ENCODE data around the gene CD247.

Gene CD247

GRCh38 chr1:167542109-167543032 is 24.0 kb upstream of the CD247 start:
- no peak for DNase-seq

GRCh38 chr1:167541610-167542009 is 23.3 kb upstream of the CD247 start:
- no peak for DNase-seq

GRCh38 chr1:167541003-167541402 is 22.7 kb upstream of the CD247 start:
- DNase-seq: no peak

- DNase-seq: no peak
Observed at GRCh38 chr1:167538657-167539056, 20.3 kb upstream of the CD247 start.

- no peak for DNase-seq
Observed at GRCh38 chr1:167533851-167534300, 15.5 kb upstream of the CD247 start.

GRCh38 chr1:167532964-167533824 is 14.9 kb upstream of the CD247 start:
- no peak for DNase-seq

DNA sequence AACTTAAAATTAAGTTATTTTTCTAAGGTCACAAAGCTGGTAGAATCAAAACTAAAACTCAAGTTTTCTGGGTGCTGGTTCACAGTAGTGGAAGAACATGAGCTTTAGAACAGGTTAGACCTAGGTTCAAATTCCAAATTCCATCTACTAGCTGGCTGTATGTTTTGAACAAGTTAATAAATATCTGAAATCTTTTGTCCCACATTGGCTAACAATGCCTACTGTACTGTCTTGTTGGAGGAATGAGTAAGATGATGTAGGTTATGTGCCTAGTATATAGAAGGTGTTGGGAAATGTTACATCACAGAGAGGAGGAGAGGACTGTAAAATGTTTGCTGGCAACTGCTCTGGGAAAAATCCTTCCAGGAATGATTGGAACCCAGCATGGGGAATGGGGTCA is 14.0 kb upstream of the CD247 start:
- DNase-seq: no peak

DNA sequence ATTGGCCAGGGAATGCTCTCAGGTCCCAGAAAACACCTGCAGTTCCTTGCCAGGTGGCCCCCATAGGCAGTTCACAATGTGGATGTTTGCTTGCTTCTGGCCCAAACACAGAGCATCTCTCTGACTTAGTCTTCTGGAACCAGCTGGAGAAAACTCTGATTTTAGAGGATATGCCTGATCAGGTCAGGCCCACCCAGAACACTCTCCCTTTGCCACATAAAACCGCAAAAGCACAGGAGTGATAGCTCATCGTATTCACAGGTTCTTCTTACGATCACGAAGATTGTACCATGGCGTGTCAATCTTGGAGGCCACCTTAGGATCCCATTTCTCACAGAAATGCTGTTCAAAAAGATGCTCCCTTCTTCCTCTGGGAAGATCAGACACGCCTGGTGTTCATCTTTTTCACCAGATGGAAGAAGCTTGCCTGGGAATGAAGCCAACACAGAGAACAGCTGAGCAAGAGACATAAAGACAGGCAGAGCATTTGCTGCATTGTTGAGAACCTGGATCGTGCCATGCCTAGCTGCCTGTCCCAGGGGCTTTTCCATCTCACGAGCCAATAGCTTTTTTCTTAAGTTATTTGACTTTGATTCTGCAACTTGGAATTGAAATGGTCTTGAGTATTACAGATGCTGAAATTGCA is 11.6 kb upstream of the CD247 start:
- no peak for DNase-seq

GRCh38 chr1:167528057-167528728 is 9.9 kb upstream of the CD247 start:
- DNase-seq: no peak

- DNase-seq: no peak
Observed at GRCh38 chr1:167526667-167527383, 8.5 kb upstream of the CD247 start.

DNA sequence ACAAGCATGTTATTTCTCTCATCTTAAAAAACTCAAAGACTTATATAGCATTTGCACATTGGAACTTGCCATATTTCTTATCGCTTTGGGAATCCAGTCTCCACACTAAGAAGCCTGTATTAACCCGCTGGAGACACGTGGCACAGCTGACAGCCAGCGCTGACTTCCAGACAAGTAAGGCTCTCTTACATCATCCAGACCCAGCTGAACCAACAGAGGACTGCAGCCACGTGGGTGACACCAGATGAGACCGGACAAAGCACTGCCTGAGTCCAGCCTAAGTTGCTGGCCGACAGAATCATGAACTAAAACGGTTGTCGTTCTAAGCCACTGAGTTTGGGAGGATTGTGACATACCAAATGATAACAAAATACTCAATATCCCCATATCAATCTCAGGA is 6.3 kb upstream of the CD247 start:
- DNase-seq: no peak

DNA sequence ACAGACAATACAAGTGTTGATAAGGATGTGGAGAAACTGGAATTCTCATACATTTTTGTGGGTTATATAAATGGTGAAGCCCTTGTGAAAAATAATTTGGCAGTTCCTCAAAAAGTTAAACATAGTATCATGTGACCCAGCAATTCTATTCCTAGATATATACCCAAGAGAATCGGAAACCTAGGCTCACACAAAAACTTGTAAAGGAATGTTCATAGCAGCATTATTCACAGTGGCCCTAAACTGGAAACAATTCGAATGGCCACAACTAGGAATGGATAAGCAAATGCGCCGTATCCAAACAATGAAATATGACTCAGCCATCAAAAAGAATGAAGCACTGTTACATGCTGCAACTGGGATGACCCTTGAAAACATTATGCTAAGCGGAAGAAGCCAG is 3.9 kb upstream of the CD247 start:
- no peak for DNase-seq

DNA sequence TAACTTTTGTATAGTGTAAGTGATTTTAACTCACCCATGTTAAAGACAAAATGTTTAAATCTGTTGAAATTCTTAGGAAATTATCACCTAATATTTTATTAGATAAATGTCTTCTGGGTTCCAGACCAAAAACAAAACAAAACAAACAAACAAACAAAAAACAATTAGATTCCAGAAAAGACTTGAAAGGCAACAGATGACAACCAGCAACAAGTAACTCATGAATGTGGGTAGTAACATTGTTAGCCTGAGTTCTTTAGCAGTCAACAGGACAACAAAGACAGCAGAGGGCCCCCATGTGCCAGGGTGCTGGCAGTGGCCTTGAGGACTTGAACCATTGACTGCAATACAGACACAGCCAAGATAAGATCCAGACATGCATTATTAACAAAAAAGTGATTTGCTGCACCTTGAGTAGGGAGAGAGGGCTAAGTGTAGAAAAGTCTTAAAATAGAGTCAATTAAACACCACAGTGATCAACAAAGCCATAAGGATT is 2.4 kb upstream of the CD247 start:
- no peak for DNase-seq

DNA sequence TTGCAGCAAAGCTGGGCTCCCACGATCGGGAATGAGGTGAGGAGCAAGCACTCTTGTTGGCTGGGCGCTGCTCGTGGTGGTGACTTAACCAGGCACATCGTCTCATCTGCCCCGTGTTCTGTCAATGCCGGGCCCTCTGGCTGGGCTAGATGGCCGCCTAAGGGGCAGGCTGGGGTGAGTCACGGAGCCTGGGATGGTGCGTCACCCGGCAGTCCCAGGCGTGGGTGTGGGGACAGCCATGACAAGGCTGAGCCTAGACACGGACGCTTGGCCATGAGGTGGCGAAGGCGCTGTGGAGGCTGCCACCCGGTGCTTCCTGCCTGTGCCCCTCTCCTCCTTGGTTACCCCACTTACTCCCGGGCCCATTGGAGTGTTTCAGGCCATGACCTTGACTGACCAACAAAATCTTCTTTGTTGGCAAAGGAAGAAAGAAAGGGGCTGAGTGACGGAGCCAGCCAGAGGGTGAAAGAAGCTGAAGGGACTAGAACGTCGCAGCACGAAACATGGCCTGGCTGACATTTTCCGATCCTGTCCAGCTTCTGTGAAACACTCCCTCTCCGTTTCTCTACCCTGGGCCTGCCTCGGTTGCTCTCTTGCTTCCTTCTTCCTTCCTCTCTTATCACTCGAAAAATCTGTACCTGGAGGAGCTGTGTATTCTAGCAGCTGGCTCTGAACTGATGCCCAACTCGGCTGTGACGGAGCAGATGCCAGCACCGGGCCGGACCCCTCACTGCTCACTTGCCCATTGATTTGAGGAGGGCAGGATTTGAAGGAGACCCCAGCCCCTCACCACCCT is 596 bp downstream of the CD247 start:
- DNase-seq: no peak

DNA sequence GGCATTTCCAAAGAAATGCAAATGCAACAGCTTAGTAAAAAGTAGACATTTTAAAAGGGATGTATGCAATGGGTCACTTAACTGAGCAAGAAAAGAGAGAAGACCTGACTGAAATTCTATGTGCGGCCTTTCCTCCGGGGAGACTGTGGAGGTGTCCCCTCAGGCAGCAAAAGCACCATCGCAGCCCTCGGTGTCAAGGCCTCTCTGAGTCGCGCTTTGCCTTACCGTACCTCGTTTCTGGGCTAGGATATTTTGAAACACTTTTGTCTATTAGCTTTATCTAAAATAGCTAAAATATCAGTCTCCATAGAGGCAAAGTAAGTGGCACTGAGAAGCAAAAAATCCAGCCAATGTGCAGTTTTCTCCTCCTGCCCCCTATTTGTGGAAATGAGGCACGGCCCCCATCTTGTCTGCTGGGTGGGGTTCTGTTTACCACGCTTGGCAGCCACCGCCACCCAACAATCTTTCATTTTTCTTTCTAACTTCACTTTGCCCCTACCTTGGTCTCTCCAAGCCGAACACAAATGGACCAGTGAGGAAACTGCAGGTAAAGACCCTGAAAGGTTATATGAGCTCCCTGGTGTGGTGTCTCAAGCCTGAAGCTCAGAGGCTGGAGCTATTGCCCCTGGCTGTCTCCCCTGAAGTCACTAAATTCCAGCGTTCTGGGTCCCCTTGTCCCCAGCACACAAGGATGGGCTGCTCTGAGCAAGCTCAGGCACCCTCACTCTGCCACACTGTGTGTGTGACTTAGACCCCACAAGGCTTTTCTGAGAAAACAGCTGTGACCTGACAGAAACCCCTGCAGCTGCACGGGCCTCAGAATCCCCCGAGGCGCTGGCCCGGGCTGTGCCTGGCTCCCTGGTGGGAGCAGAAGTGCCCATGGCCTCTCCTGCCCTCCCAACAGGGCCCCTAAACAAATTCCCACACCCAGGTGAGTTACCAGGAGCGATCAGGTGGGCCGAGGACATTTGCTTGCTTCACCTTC is 1.6 kb downstream of the CD247 start:
- DNase-seq: no peak

- DNase-seq: no peak
Observed at GRCh38 chr1:167515893-167516321, 2.4 kb downstream of the CD247 start.

- no peak for DNase-seq
Observed at GRCh38 chr1:167515461-167515860, 2.9 kb downstream of the CD247 start.

DNA sequence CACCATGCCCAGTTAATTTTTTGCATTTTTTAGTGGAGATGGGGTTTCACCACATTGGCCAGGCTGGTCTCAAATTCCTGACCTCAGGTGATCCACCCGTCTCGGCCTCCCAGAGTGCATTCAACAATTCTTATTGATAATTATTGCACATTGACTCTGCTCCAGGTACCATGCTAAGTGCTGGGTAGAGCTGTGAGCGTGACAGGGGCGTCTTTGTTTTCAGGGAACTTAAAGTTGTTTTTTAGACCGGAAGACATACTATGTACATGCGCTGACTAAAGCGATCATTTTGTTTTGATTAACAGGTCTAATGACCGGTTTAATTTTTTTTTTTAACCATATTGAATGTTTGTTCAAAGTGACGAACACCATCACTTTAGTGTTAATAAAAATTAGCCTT is 4.0 kb downstream of the CD247 start:
- DNase-seq: no peak

GRCh38 chr1:167512046-167512654 is 6.2 kb downstream of the CD247 start:
- no peak for DNase-seq
